WTC11 (cell line): ENCODE results near the gene ANKRD36B.
"Not testable (repeated sequence)": the region's sequence is repeated elsewhere in the genome, so short reads cannot be mapped to it uniquely, and the experiment has no call there.

ENCODE experiments used
- CTCF ChIP-seq: fragments of 200-600 bp; IDR thresholded peaks from 2 replicates; pipeline ENCODE4 v1.8.0; 2022; ENCODE audit warnings: antibody characterized with exemption
- FOXJ3 ChIP-seq: sonication (generic); formaldehyde crosslinking; IDR thresholded peaks from 2 replicates; pipeline ENCODE4 v1.9.0; 2021; ENCODE audit warnings: missing genetic modification reagents, mild to moderate bottlenecking, borderline replicate concordance
- JUN ChIP-seq: sonication (generic); formaldehyde crosslinking; IDR thresholded peaks from 2 replicates; pipeline ENCODE4 v1.8.0; 2023; ENCODE audit warnings: mild to moderate bottlenecking, missing genetic modification reagents
- MAX ChIP-seq: sonication (generic); formaldehyde crosslinking; IDR thresholded peaks from 2 replicates; pipeline ENCODE4 v1.8.0; 2022; ENCODE audit warnings: mild to moderate bottlenecking, missing genetic modification reagents
- MLX ChIP-seq: sonication (generic); formaldehyde crosslinking; IDR thresholded peaks from 2 replicates; pipeline ENCODE4 v1.8.1; 2023; ENCODE audit warnings: mild to moderate bottlenecking, missing genetic modification reagents, moderate library complexity
- RORB ChIP-seq: fragments of 250-450 bp; sonication (Bioruptor Pico); IDR thresholded peaks from 2 replicates; pipeline ENCODE4 v1.9.0; 2021; ENCODE audit warnings: mild to moderate bottlenecking
- TP53 ChIP-seq: sonication (generic); formaldehyde crosslinking; IDR thresholded peaks from 2 replicates; pipeline ENCODE4 v1.8.1; 2023; ENCODE audit warnings: mild to moderate bottlenecking, missing genetic modification reagents
- TF ChIP-seq, protein P1 (sequence below): sonication (generic); formaldehyde crosslinking; IDR thresholded peaks from 2 replicates; pipeline ENCODE4 v1.8.1; 2023; ENCODE audit warnings: mild to moderate bottlenecking, missing genetic modification reagents
- TF ChIP-seq, protein P2 (sequence below): sonication (generic); formaldehyde crosslinking; IDR thresholded peaks from 2 replicates; pipeline ENCODE4 v1.8.1; 2022; ENCODE audit warnings: missing genetic modification reagents, borderline replicate concordance

DNA sequence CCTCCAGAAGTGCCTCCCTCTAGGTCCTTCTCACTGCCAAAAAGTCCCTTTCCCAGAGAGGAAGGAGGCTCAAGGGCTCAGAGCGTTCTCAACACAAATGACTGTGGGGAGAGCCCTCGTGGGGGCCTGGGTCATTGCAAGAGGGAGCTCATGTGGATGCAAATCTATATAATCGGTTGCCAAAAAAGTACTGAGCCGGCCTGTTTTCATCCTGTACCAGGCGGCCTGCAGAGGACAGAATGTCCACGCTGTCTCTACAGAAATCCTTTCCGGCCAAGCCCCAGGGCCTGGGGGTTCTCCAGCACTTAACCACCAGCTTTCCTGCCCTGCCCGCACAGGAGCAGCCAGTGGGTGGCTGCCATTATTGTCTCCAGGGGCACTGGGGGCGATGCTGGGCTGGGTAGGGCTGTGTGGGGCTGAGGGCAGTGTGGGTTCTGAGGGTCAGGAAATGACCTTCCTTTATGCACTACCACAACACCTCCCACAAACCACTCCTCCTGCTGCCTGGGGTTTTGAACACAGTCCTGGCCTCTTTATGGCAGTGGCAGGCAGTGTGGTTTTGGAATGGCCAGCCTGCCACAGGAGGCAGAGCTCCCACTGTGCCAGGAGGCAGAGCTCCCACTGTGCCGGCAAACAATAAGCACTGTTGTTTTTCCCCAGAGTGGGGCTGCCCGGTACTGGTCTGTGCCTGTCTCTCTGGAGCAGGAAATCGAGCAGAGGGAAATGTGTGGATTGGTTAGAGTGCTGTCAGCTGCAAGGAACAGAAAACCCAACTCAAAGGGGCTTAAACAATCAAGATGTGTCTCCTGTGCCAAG lies 16.1 kb upstream of the ANKRD36B start:
- not testable (repeated sequence) for TF ChIP-seq CTCF; JUN (CRISPR knock-in tag); MAX; FOXJ3 (CRISPR knock-in tag); MLX; TP53 (CRISPR knock-in tag); RORB (CRISPR knock-in tag)
- TF ChIP-seq, protein P1, sequence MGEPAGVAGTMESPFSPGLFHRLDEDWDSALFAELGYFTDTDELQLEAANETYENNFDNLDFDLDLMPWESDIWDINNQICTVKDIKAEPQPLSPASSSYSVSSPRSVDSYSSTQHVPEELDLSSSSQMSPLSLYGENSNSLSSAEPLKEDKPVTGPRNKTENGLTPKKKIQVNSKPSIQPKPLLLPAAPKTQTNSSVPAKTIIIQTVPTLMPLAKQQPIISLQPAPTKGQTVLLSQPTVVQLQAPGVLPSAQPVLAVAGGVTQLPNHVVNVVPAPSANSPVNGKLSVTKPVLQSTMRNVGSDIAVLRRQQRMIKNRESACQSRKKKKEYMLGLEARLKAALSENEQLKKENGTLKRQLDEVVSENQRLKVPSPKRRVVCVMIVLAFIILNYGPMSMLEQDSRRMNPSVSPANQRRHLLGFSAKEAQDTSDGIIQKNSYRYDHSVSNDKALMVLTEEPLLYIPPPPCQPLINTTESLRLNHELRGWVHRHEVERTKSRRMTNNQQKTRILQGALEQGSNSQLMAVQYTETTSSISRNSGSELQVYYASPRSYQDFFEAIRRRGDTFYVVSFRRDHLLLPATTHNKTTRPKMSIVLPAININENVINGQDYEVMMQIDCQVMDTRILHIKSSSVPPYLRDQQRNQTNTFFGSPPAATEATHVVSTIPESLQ = not testable (repeated sequence)
- TF ChIP-seq, protein P2, sequence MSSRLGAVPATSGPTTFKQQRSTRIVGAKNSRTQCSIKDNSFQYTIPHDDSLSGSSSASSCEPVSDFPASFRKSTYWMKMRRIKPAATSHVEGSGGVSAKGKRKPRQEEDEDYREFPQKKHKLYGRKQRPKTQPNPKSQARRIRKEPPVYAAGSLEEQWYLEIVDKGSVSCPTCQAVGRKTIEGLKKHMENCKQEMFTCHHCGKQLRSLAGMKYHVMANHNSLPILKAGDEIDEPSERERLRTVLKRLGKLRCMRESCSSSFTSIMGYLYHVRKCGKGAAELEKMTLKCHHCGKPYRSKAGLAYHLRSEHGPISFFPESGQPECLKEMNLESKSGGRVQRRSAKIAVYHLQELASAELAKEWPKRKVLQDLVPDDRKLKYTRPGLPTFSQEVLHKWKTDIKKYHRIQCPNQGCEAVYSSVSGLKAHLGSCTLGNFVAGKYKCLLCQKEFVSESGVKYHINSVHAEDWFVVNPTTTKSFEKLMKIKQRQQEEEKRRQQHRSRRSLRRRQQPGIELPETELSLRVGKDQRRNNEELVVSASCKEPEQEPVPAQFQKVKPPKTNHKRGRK (CRISPR knock-in tag) = not testable (repeated sequence)
